Gastroesophageal sphincter (tissue), 3 donors: ENCODE measurements around the gene PLN.

Source experiments
- CTCF ChIP-seq, 4 experiments: fragments of 200-600 bp in 2 of 4; fragments of 450-650 bp in 2 of 4; sonication (generic) in 1 of 4; IDR thresholded peaks; one replicate each; pipeline ENCODE4 v1.5.1; 2017 to 2019; ENCODE audit warnings: antibody characterized with exemption in 4 of 4, mild to moderate bottlenecking in 2 of 4, moderate library complexity in 2 of 4
- EP300 ChIP-seq: sonication (generic); formaldehyde crosslinking; IDR thresholded peaks from one replicate; pipeline ENCODE4 v1.6.1; 2017; ENCODE audit warnings: antibody characterized with exemption, mild to moderate bottlenecking
- POLR2A ChIP-seq, 2 donors: fragments of 450-650 bp; IDR thresholded peaks; one replicate each; pipeline ENCODE4 v1.6.1; 2017; ENCODE audit warnings: antibody characterized with exemption in 2 of 2, mild to moderate bottlenecking in 2 of 2, moderate library complexity in 1 of 2
- POLR2AphosphoS5 ChIP-seq: sonication (generic); formaldehyde crosslinking; IDR thresholded peaks from one replicate; pipeline ENCODE4 v1.6.1; 2017; ENCODE audit warnings: antibody characterized with exemption

- TF ChIP-seq CTCF (IDR thresholded peaks at IDR 0.05): no peak
- TF ChIP-seq POLR2A (IDR thresholded peaks at IDR 0.05): no peak
- no peak for TF ChIP-seq POLR2AphosphoS5
- no peak for TF ChIP-seq EP300
These were observed 14.2 kb downstream of the PLN start for GRCh38 chr6:118562248-118562647.
